GM18520 (cell line): ENCODE data around the gene GRB7.
"Not testable (repeated sequence)": the region's sequence is repeated elsewhere in the genome, so short reads cannot be mapped to it uniquely, and the experiment has no call there.

Experiments
- ATAC-seq: cut with Tn5 transposase; IDR thresholded peaks from one replicate; pipeline ENCODE4 v1.9.1; 2021; ENCODE audit not compliant: unreplicated experiment

GRB7 gene

GRCh38 chr17:39750131-39751015, 12.6 kb downstream of the GRB7 start:
- no peak for ATAC-seq

- ATAC-seq = no peak
These were observed 13.3 kb downstream of the GRB7 start for GRCh38 chr17:39751016-39751543.

- ATAC-seq = no peak
These were observed 13.9 kb downstream of the GRB7 start for GRCh38 chr17:39751637-39752036.

GRCh38 chr17:39752241-39752881, 14.6 kb downstream of the GRB7 start:
- no peak for ATAC-seq

GRCh38 chr17:39753514-39754160, 15.9 kb downstream of the GRB7 start:
- ATAC-seq = peak; percentile 8

GRCh38 chr17:39754161-39754957, 16.6 kb downstream of the GRB7 start:
- ATAC-seq = peak; percentile 59

- ATAC-seq = no peak
These were observed 17.3 kb downstream of the GRB7 start for GRCh38 chr17:39754958-39755553.

GRCh38 chr17:39755554-39756379, 18.0 kb downstream of the GRB7 start:
- ATAC-seq = no peak

- ATAC-seq = no peak
These were observed 18.8 kb downstream of the GRB7 start for GRCh38 chr17:39756380-39757079.

- ATAC-seq = no peak
These were observed 19.5 kb downstream of the GRB7 start for GRCh38 chr17:39757176-39757662.

GRCh38 chr17:39757931-39758873, 20.5 kb downstream of the GRB7 start:
- no peak for ATAC-seq

- no peak for ATAC-seq
These were observed 21.5 kb downstream of the GRB7 start for GRCh38 chr17:39759204-39759603.

- ATAC-seq = no peak
These were observed 24.2 kb downstream of the GRB7 start for GRCh38 chr17:39761861-39762496.

- no peak for ATAC-seq
These were observed 25.5 kb downstream of the GRB7 start for GRCh38 chr17:39763051-39763820.

GRCh38 chr17:39764171-39764570, 26.4 kb downstream of the GRB7 start:
- not testable (repeated sequence) for ATAC-seq

GRCh38 chr17:39765175-39765574, 27.4 kb downstream of the GRB7 start:
- no peak for ATAC-seq
